Measurements from ENCODE around the gene IRF2.

The IRF2 gene

DNA sequence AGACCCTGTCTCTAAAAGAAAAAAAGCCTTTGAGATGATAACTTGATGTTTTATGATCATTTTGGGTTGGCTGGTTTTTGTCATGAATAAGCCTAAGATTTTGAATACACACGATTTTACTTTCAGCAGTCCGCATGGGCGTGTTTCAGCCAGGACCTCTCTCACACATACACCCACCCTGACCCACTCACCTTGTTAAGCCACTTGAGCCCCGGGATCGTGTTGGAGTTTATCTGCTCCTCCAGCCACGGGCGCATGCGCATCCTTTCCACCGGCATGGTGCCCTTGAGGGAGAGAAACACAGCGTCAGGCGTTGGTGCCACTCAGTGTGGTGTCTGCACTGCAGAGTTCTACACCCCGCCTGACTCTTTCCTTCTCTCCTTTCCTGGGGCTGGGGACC lies 45.6 kb downstream of the IRF2 start:
- Histone ChIP-seq H3K18ac (ENCODE audit: low read length) (no peak overlapping the region), H2BK12ac (ENCODE audit: low read length) (no peak overlapping the region), H4K12ac (ENCODE audit: low read depth, low read length) (no peak overlapping the region), H4K8ac (ENCODE audit: low read depth, low read length) (no peak overlapping the region), H3K9me3 (ENCODE audit: insufficient read depth, low read depth, low read length) (no peaks in the 10 kb centered on the region), H3K23ac (ENCODE audit: low read length) (no peak overlapping the region), H3K4me2 (ENCODE audit: low read length) (no peak overlapping the region), H2AFZ (ENCODE audit: insufficient read depth, low read length, poor library complexity) (no peak overlapping the region), H3K9ac (ENCODE audit: low read length) (no peak overlapping the region), H3K36me3 (ENCODE audit: control insufficient read depth in 1 of 2, insufficient read depth in 2 of 2, low read length in 2 of 2) (peaks cover 5 to 11% of the 10 kb centered on the region in 2 experiments), H3K79me1 (ENCODE audit: low read length) (no peaks in the 10 kb centered on the region), H4K91ac (ENCODE audit: low read depth, low read length) (no peak overlapping the region), H3K4ac (ENCODE audit: low read depth, low read length) (no peak overlapping the region), H2BK120ac (ENCODE audit: insufficient read depth, low read length, poor library complexity) (no peak overlapping the region), H3K14ac (ENCODE audit: low read length) (no peak overlapping the region), H3K27ac (ENCODE audit: low read depth, low read length) (no peak overlapping the region), H3K27me3 (ENCODE audit: insufficient read depth, low read length) (no peaks in the 10 kb centered on the region), H2AK5ac (ENCODE audit: low read length) (no peak overlapping the region), H3K79me2 (ENCODE audit: control insufficient read depth, insufficient read depth, low read length, poor library complexity) (no peaks in the 10 kb centered on the region), H3K4me1 (ENCODE audit: control insufficient read depth in 1 of 2, insufficient read depth in 2 of 2, low read length in 2 of 2) (peaks cover 0 to 8% of the 10 kb centered on the region in 2 experiments), H2BK5ac (ENCODE audit: low read depth, low read length, poor library complexity) (no peak overlapping the region), H3K4me3 (ENCODE audit: low read depth, low read length) (no peak overlapping the region)
- no peak for DNase-seq
- no CpG with 5 or more reads among the region's 12 CpGs for WGBS (ENCODE audit: extremely low coverage, insufficient coverage, insufficient read length)

GRCh38 chr4:184427687-184428086 lies 46.7 kb downstream of the IRF2 start:
- Histone ChIP-seq H2AFZ (ENCODE audit: insufficient read depth, low read length, poor library complexity) (no peak overlapping the region), H3K79me1 (ENCODE audit: low read length) (no peaks in the 10 kb centered on the region), H4K12ac (ENCODE audit: low read depth, low read length) (no peak overlapping the region), H3K9me3 (ENCODE audit: insufficient read depth, low read depth, low read length) (peaks cover 2% of the 10 kb centered on the region), H3K23ac (ENCODE audit: low read length) (no peak overlapping the region), H2BK12ac (ENCODE audit: low read length) (no peak overlapping the region), H3K14ac (ENCODE audit: low read length) (no peak overlapping the region), H4K8ac (ENCODE audit: low read depth, low read length) (no peak overlapping the region), H3K27me3 (ENCODE audit: insufficient read depth, low read length) (no peaks in the 10 kb centered on the region), H2AK5ac (ENCODE audit: low read length) (no peak overlapping the region), H3K27ac (ENCODE audit: low read depth, low read length) (no peak overlapping the region), H3K4me2 (ENCODE audit: low read length) (no peak overlapping the region), H3K79me2 (ENCODE audit: control insufficient read depth, insufficient read depth, low read length, poor library complexity) (no peaks in the 10 kb centered on the region), H3K18ac (ENCODE audit: low read length) (no peak overlapping the region), H2BK120ac (ENCODE audit: insufficient read depth, low read length, poor library complexity) (no peak overlapping the region), H4K91ac (ENCODE audit: low read depth, low read length) (no peak overlapping the region), H2BK5ac (ENCODE audit: low read depth, low read length, poor library complexity) (no peak overlapping the region), H3K36me3 (ENCODE audit: control insufficient read depth in 1 of 2, insufficient read depth in 2 of 2, low read length in 2 of 2) (peaks cover 7 to 14% of the 10 kb centered on the region in 2 experiments), H3K4me3 (ENCODE audit: low read depth, low read length) (no peak overlapping the region), H3K4me1 (ENCODE audit: control insufficient read depth in 1 of 2, insufficient read depth in 2 of 2, low read length in 2 of 2) (peaks cover 0 to 5% of the 10 kb centered on the region in 2 experiments), H3K4ac (ENCODE audit: low read depth, low read length) (no peak overlapping the region), H3K9ac (ENCODE audit: low read length) (no peak overlapping the region)
- WGBS (ENCODE audit: extremely low coverage, insufficient coverage, insufficient read length): no CpG with 5 or more reads among the region's 1 CpG
- DNase-seq: no peak

- Histone ChIP-seq H3K36me3 (ENCODE audit: control insufficient read depth in 1 of 2, insufficient read depth in 2 of 2, low read length in 2 of 2) (peaks cover 7 to 14% of the 10 kb centered on the region in 2 experiments), H3K23ac (ENCODE audit: low read length) (no peak overlapping the region), H3K79me1 (ENCODE audit: low read length) (no peaks in the 10 kb centered on the region), H3K18ac (ENCODE audit: low read length) (no peak overlapping the region), H3K79me2 (ENCODE audit: control insufficient read depth, insufficient read depth, low read length, poor library complexity) (no peaks in the 10 kb centered on the region), H3K4me3 (ENCODE audit: low read depth, low read length) (no peak overlapping the region), H2BK120ac (ENCODE audit: insufficient read depth, low read length, poor library complexity) (no peak overlapping the region), H2BK5ac (ENCODE audit: low read depth, low read length, poor library complexity) (no peak overlapping the region), H2AK5ac (ENCODE audit: low read length) (no peak overlapping the region), H2BK12ac (ENCODE audit: low read length) (no peak overlapping the region), H3K4me1 (ENCODE audit: control insufficient read depth in 1 of 2, insufficient read depth in 2 of 2, low read length in 2 of 2) (peaks cover 0 to 3% of the 10 kb centered on the region in 2 experiments), H3K9ac (ENCODE audit: low read length) (no peak overlapping the region), H3K4me2 (ENCODE audit: low read length) (no peak overlapping the region), H4K8ac (ENCODE audit: low read depth, low read length) (no peak overlapping the region), H3K27me3 (ENCODE audit: insufficient read depth, low read length) (no peaks in the 10 kb centered on the region), H2AFZ (ENCODE audit: insufficient read depth, low read length, poor library complexity) (no peak overlapping the region), H3K14ac (ENCODE audit: low read length) (no peak overlapping the region), H4K91ac (ENCODE audit: low read depth, low read length) (no peak overlapping the region), H3K27ac (ENCODE audit: low read depth, low read length) (no peak overlapping the region), H3K9me3 (ENCODE audit: insufficient read depth, low read depth, low read length) (peaks cover 2% of the 10 kb centered on the region), H3K4ac (ENCODE audit: low read depth, low read length) (no peak overlapping the region), H4K12ac (ENCODE audit: low read depth, low read length) (no peak overlapping the region)
- no peak for DNase-seq
- no CpG with 5 or more reads among the region's 3 CpGs for WGBS (ENCODE audit: extremely low coverage, insufficient coverage, insufficient read length)
Measured at GRCh38 chr4:184427093-184427492, 47.3 kb downstream of the IRF2 start.

DNA sequence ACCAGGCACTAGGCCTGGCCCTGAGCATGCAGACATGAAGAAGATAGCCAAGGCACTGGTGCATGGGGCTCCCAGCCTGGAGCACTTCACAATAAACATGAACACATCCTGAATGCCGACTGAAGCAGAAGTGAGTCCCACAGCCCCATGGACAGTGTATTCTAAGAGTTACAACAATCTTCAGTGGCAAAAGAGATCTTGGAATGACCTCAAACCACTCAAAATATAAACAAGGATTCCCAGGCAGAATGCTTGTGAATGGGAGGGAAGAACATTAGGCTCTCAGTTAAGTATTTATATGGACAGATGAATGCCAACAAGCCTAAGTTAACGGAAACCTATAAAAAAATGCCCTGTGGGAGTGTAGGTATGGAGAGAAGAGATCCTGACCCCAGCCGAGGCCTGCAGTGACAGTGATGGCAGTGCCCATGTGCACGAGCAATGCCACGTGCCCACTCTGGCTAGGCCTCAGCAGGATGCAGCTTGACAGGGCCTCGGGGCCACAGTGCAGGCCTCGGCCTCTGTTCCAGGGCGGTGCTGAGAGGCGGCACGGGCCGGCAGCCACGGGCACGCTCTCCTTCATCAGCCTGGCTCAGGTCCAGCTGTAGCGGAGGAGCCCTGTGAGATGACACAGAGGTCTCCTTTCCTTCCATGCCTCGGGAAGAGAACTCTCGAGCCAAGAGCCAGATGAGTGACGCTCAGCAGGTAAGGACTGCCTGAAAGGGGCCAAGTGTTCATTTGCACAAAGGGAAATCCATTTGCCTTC lies 49.2 kb downstream of the IRF2 start:
- Histone ChIP-seq H3K79me1 (ENCODE audit: low read length) (no peaks in the 10 kb centered on the region), H2BK5ac (ENCODE audit: low read depth, low read length, poor library complexity) (no peak overlapping the region), H2BK12ac (ENCODE audit: low read length) (no peak overlapping the region), H3K36me3 (ENCODE audit: control insufficient read depth in 1 of 2, insufficient read depth in 2 of 2, low read length in 2 of 2) (peaks cover 7 to 14% of the 10 kb centered on the region in 2 experiments), H3K23ac (ENCODE audit: low read length) (no peak overlapping the region), H4K91ac (ENCODE audit: low read depth, low read length) (no peak overlapping the region), H3K27me3 (ENCODE audit: insufficient read depth, low read length) (no peaks in the 10 kb centered on the region), H4K12ac (ENCODE audit: low read depth, low read length) (no peak overlapping the region), H3K18ac (ENCODE audit: low read length) (no peak overlapping the region), H4K8ac (ENCODE audit: low read depth, low read length) (no peak overlapping the region), H3K4ac (ENCODE audit: low read depth, low read length) (no peak overlapping the region), H3K27ac (ENCODE audit: low read depth, low read length) (no peak overlapping the region), H3K14ac (ENCODE audit: low read length) (no peak overlapping the region), H3K4me3 (ENCODE audit: low read depth, low read length) (no peak overlapping the region), H3K4me1 (ENCODE audit: control insufficient read depth in 1 of 2, insufficient read depth in 2 of 2, low read length in 2 of 2) (peaks cover 0 to 1% of the 10 kb centered on the region in 2 experiments), H2BK120ac (ENCODE audit: insufficient read depth, low read length, poor library complexity) (no peak overlapping the region), H3K4me2 (ENCODE audit: low read length) (no peak overlapping the region), H3K9me3 (ENCODE audit: insufficient read depth, low read depth, low read length) (peaks cover 2% of the 10 kb centered on the region), H3K9ac (ENCODE audit: low read length) (no peak overlapping the region), H2AFZ (ENCODE audit: insufficient read depth, low read length, poor library complexity) (no peak overlapping the region), H3K79me2 (ENCODE audit: control insufficient read depth, insufficient read depth, low read length, poor library complexity) (no peaks in the 10 kb centered on the region), H2AK5ac (ENCODE audit: low read length) (no peak overlapping the region)
- no CpG with 5 or more reads among the region's 17 CpGs for WGBS (ENCODE audit: extremely low coverage, insufficient coverage, insufficient read length)
- DNase-seq: no peak
